ENCODE measurements around the gene CCL18.
"Not testable (repeated sequence)": the region's sequence is repeated elsewhere in the genome, so short reads cannot be mapped to it uniquely, and the experiment has no call there.

The CCL18 gene

GRCh38 chr17:36072431-36073121, 8.5 kb downstream of the CCL18 start:
- DNase-seq: no peak

DNA sequence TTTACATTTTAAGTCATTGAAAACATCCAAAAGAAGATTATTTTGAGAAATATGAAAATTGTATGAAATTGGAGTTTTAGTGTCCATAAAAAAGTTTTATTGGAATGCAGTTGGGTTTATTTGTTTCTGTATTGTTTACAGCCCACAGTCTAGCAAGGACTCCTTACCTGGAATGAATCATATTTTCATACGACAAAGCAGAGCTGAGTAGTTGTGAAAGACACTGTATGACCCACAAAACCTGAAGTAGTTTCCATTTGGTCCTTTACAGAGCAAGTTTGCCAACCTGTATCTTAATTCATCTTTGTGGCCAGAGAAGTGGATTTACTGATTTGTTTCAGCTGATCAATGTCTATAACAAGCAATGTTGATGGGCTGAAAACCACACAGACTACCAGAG, 10.3 kb downstream of the CCL18 start:
- no peak for DNase-seq

GRCh38 chr17:36081681-36082471, 17.8 kb downstream of the CCL18 start:
- not testable (repeated sequence) for DNase-seq

DNA sequence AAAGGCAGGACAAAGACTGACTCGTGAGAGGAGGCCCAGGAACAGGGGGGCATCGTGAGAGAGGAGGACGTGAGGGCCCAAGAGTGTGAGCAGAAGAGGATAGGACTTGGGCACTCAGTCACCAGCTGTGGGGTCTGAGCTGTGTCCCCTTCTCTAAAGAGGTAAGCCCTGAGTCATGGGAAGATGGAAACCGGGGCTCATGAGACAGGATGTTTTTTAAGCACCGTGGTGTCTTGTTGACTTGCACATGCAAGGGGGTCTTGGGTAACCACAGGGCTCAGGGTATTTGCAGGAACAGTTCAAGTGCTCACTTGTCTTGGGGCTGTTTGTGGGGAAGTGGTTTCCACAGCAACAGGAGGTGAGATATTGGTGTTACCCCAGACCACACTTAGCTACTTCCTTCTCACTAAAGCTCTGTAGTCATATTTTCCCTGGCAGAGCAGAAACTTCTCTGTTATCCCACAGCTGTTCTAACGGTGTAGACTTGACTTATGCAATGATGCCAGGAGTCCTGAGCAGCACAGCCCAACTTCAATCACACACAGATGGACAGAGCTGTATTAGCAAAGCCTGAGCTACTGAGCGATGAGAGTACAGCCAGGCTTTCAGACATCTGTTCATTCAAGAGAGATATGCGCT, 18.5 kb downstream of the CCL18 start:
- DNase-seq: peak in 1 of 2 donors; percentile 69

DNA sequence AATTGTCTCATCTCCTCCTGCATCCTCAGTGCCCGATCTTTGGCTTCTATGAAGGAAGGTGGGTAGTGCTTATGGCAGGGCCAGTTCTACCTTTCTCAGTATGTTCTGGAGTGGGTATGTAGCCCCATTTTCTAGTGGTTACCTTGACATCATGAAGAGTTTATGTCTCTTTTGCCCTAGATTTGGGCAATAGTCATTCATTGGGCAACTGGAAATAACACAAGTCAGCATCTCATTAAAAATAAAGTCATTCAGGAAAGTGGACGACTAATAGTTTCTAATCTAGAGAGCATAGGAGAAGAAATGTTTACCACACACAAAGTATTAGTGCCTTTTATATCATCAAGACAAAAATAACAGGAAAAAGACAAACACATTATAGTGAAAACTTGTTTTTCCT, 19.6 kb downstream of the CCL18 start:
- DNase-seq: not testable (repeated sequence)

DNA sequence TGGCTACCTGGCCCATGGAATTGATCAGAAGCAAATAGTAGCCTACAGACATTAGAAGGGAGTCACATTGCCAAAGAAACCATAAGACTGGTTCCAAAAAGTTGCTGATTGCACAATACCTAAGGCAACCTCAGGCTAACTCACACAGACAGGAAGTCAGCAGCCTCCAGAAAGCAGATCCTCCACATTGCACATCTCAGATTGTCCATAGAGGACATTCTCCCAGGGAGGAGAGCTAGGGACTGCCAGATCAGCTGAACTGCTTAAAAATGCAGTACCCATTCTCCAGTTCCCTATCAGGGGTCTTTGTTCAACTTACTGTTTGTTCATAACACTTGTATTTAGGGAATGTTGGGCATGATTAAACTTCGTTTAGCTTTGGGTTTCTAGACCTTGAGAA, 21.7 kb downstream of the CCL18 start:
- peak in 1 of 2 donors; percentile 19 for DNase-seq

DNA sequence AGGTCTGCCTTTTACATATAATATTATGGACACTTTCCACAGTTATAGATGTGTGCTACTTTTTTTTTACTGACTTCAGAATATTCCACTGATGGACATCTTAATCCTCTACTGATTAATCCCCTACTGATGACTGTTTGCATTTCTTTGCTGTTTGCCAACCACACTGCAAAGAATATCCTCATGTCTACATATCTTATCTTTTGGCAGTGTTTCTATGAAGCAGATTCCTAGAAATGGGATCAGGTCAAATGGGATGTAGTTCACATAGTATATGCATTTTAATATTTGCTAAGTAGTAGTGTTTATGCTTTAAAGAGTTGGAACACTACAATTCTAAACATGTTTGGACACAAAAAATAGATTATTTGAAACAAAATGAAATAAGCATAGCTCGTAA, 22.7 kb downstream of the CCL18 start:
- no peak for DNase-seq

DNA sequence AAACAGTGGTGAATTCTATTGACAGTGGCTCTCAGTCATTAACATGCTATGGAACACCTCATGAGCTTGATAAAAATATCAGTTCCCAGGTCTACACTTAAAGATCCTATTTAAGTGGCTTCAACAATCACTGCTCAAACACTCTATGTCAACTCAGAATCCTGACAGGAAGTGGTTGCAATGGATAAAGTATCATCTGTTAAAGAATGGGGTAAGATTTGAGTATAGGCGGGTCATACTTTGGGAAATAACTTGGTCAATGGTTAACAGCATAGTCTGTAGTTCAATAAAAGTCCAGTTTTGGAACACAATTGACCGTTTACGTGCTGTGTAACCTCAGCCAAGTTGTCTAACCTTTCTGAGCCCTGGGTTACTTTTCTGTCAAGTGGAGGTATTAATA, 23.4 kb downstream of the CCL18 start:
- not testable (repeated sequence) for DNase-seq

DNA sequence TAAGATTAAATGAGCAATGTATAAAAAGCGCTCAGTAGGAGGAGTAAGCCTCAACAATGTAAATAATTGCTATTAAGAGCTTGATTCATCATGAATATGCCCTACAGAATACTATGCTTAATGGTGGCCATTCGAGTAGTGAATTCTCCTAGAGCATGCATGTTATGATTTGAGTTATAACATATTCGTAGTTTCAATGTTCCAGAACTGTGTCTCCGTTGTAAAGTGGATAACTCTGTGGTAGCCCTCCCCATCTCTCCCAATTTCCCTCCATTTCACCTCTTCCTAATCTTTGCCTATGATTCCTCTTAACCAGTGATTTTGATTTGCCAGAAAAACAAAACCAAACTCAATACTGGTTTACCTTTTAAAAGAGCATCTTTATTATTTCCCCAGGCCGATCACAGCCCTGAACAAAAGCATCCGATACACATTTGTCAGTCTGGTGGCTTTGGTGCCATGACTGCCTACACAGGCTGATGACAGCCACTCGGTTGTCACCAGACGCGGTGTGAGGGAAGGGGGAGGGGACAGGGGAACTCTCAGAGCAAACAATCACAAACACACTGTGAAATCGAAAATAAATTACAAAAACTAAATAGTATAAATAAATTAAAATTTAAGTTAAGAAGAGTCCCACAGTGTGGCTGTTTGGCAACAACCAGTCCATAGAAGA, 24.0 kb downstream of the CCL18 start:
- DNase-seq: not testable (repeated sequence)

- no peak for DNase-seq
Observed at GRCh38 chr17:36088670-36089338, 24.7 kb downstream of the CCL18 start.

- DNase-seq: no peak
Observed at GRCh38 chr17:36089339-36089865, 25.3 kb downstream of the CCL18 start.

GRCh38 chr17:36089888-36090836, 26.1 kb downstream of the CCL18 start, which contains the start of gene CCL3:
Gene CCL3, minus strand, starts transcription at chr17:36090143. Its CDS starts 85 bp downstream, at chr17:36090058.
- DNase-seq: peak; percentile 8 to 85

DNA sequence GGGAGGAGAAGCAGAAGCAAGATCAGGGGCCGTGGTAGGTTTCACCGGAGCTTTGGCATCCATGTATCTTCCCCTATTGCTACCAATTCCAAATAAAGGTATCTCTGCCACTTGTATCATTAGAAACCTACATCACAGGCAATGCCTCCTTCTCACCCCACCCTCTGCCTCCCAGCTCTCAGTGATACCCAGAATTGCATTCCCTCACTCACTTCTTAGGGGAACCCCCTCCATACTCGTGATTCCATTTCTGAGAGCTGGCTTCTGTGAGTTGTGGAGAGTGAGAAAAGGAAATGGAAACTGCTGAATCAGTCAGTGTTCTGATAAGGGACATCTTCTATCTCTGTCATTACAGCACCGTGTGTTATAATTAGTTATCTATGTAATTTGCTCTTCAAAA, 28.2 kb downstream of the CCL18 start:
- DNase-seq: no peak

DNA sequence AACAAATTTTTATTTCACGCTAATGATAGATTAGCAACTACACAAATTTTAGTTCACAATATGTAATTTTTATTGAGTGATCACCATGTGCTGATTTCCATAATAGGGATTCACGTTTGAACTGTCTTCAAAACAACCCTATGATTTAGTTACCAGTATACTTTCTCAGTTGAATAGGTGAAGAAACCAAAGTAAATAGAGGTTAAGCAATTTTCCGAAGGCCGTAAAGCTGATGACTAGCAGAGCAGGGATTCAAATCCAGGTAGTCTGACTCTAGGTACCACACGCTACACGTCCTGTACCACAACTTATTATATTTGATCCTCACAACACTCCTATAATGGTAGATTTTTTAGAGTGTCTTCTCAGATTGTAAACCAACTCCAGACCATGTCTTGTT, 28.6 kb downstream of the CCL18 start:
- DNase-seq: not testable (repeated sequence)

GRCh38 chr17:36094232-36094631, 30.2 kb downstream of the CCL18 start:
- DNase-seq: no peak

DNA sequence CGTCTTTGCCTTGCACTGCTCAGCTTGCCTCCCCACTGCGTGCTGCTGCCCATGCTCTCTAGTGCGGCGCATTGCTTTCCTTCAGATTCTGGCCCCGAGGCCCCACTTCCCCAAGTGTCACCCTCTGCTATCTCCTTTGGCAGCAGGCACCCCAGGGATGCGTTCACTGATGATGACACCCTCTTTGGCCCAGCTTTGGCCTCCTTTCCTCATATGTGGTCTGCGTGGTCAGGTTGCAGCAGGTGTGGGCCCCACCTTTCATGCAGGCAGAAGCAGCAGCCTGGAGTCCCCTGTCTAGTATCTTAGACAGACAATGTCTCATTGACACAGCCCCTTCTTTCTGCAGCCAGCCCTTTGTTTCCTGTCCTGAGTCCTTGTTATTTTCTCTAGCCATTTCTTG, 30.7 kb downstream of the CCL18 start:
- no peak for DNase-seq

DNA sequence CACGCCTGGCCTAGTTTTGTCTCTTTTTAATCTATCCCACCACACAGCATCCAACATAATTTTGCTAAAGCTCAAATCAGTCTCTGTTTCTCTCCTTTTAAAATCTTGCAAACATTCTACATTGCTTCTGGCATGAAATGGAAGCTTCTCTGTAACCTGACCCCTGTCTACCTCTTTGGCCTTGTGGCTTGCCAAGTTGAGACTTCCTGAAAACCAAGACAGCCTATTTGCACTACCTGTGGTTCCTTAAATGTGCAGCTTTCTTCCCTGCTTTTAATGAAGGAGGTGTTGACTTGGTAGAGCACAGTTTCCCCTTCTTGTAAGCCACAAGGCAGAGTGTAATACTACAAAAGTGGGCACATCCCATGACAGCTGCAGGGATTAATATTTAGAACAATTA, 31.9 kb downstream of the CCL18 start:
- DNase-seq: no peak

DNA sequence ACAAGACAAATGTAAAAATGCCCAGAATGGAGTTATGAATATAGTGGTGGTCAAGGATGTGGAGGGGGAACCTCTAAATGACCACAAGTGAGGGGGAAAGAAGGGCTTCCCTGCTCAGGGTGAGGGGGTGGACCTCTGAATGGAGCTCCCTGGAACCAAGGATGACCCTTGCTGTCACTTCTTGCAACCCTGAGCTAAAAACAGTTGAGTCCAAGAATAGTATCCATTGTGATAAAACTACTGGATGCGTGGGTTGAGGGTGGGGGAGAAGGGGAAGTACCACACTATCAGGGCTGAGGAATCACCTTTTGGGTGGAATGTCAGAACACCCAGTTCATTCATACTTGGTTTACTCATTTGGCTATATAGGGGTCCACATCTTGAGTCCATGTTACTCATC, 34.9 kb downstream of the CCL18 start:
- DNase-seq: not testable (repeated sequence)

DNA sequence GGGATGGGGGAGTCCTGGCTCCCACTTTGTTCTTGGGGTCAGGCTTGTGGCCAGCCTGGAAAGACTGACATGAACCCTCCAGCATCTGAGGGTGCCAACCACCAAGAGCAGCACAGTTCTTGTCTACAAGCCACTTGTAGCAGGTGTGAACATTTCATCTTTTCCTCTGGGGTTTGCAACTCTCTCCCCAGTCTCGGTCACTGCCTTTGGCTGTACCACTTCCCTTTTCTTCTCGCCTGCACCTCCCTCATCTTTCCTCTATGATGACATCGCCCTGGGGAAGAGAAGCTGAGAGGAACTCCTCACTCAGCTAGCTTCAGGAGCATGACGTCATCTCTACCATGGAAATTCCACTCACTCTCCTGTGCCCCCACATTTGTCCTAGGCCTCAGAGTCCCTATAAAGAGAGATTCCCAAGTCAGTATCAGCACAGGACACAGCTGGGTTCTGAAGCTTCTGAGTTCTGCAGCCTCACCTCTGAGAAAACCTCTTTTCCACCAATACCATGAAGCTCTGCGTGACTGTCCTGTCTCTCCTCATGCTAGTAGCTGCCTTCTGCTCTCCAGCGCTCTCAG, 39.4 kb downstream of the CCL18 start, which contains the start of gene CCL4:
CCL4 (plus strand) TSS at position 427 of the 575 bp plus-strand sequence; CDS start at position 506, 79 bp downstream.
- peak; percentile 47 to 56 for DNase-seq

GRCh38 chr17:36104246-36104645, 40.2 kb downstream of the CCL18 start:
- DNase-seq: not testable (repeated sequence)
